BE2C (cell line): Measurements from ENCODE around the gene FOXL1.

Experiments
- DNase-seq: peaks from one replicate; pipeline ENCODE4 v3.0.0-alpha.2; 2020
- H3K27me3 ChIP-seq: fragments of 250-450 bp; sonication (Bioruptor Pico); 2 replicates; pipeline ENCODE4 v1.5.1; 2020; ENCODE audit warnings: mild to moderate bottlenecking
- H3K36me3 ChIP-seq: fragments of 250-450 bp; sonication (Bioruptor Pico); 2 replicates; pipeline ENCODE4 v1.5.1; 2020; ENCODE audit warnings: mild to moderate bottlenecking
- H3K4me1 ChIP-seq: fragments of 250-450 bp; sonication (Bioruptor Pico); 2 replicates; pipeline ENCODE4 v1.5.1; 2020
- H3K4me3 ChIP-seq: 2 replicates; pipeline ENCODE4 v1.5.1; 2011; ENCODE audit warnings: low read depth, low read length
- H3K9me3 ChIP-seq: fragments of 250-450 bp; sonication (Bioruptor Pico); 2 replicates; pipeline ENCODE4 v1.5.1; 2020
- CTCF ChIP-seq: IDR thresholded peaks from 2 replicates; pipeline ENCODE4 v1.5.1; 2012; ENCODE audit warnings: mild to moderate bottlenecking, low read depth, low read length

Gene FOXL1

GRCh38 chr16:86538196-86538780 is 40.1 kb upstream of the FOXL1 start:
- peaks cover 23% of the 10 kb centered on the region for H3K36me3 ChIP-seq
- no peak for DNase-seq
- TF ChIP-seq CTCF: no peak

GRCh38 chr16:86540894-86541293 is 37.5 kb upstream of the FOXL1 start:
- H3K4me1 ChIP-seq: no peaks in the 10 kb centered on the region
- TF ChIP-seq CTCF: no peak
- H3K36me3 ChIP-seq: peaks cover 27% of the 10 kb centered on the region
- H3K4me3 ChIP-seq: no peak overlapping the region
- no peak for DNase-seq
- no peaks in the 10 kb centered on the region for H3K27me3 ChIP-seq
- H3K9me3 ChIP-seq: no peaks in the 10 kb centered on the region

More at GRCh38 chr16:86538196-86538780, 40.1 kb upstream of the FOXL1 start:
- H3K4me3 ChIP-seq: no peak overlapping the region
- no peaks in the 10 kb centered on the region for H3K27me3 ChIP-seq
- H3K9me3 ChIP-seq: no peaks in the 10 kb centered on the region
- H3K4me1 ChIP-seq: no peaks in the 10 kb centered on the region

- TF ChIP-seq CTCF: no peak
- H3K36me3 ChIP-seq: peaks cover 27% of the 10 kb centered on the region
- H3K27me3 ChIP-seq: no peaks in the 10 kb centered on the region
- H3K4me3 ChIP-seq: no peak overlapping the region
- H3K9me3 ChIP-seq: no peaks in the 10 kb centered on the region
- no peak for DNase-seq
- no peaks in the 10 kb centered on the region for H3K4me1 ChIP-seq
Measured at GRCh38 chr16:86541560-86541959, 36.8 kb upstream of the FOXL1 start.

- H3K4me3 ChIP-seq: no peak overlapping the region
- DNase-seq: no peak
- TF ChIP-seq CTCF: no peak
- peaks cover 25% of the 10 kb centered on the region for H3K36me3 ChIP-seq
- no peaks in the 10 kb centered on the region for H3K4me1 ChIP-seq
- H3K9me3 ChIP-seq: no peaks in the 10 kb centered on the region
- no peaks in the 10 kb centered on the region for H3K27me3 ChIP-seq
Measured at GRCh38 chr16:86542756-86543750, 35.3 kb upstream of the FOXL1 start.

- no peaks in the 10 kb centered on the region for H3K4me1 ChIP-seq
Measured at GRCh38 chr16:86545481-86545880, 32.9 kb upstream of the FOXL1 start.

More at GRCh38 chr16:86545481-86545880, 32.9 kb upstream of the FOXL1 start:
- no peak for DNase-seq
- Histone ChIP-seq H3K27me3 (no peaks in the 10 kb centered on the region), H3K9me3 (no peaks in the 10 kb centered on the region), H3K4me3 (no peak overlapping the region), H3K36me3 (peaks cover 20% of the 10 kb centered on the region)
- no peak for TF ChIP-seq CTCF
